Putamen (tissue), 1 donor: Measurements from ENCODE around the gene CD5L.

Experiments
- DNase-seq: peaks from one replicate; pipeline ENCODE4 v3.0.0-alpha.2; 2016; ENCODE audit warnings: low spot score

Gene CD5L

GRCh38 chr1:157813269-157813668 lies 28.3 kb downstream of the CD5L start:
- no peak for DNase-seq

DNA sequence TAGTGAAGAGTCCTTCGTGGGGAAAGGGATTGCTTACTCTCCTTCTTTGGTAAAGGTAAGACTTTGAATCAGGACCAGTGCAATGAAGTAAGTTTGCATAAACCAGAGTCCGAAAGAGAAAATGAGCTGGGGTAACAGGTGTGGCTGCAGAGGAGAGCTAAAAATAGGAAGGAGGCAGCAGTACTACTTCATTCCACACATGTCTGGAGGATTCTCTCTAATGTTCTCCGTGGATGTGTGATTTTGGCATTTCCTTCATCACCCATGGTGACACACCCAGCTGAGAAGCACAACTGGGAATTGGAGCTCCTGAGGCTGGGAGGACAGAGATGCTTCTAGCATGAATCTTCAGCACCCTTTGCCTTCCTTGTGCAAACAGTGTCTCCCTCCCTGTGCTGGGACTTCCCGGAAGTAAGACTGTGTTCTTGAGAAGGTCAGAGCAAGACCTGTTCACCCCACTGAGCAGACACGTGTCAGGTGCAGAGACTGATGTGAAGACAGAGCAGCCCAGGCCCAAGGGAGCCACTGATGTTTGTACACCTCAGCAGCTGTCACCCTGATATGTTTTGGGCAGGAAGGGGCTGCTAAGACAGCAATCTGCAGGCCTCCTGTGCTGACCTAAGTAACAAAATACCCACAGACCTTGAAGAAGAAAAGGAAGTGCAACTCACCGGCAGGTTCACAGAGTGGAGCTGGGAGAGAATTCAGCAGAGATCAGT lies 35.0 kb downstream of the CD5L start:
- DNase-seq = no peak

DNA sequence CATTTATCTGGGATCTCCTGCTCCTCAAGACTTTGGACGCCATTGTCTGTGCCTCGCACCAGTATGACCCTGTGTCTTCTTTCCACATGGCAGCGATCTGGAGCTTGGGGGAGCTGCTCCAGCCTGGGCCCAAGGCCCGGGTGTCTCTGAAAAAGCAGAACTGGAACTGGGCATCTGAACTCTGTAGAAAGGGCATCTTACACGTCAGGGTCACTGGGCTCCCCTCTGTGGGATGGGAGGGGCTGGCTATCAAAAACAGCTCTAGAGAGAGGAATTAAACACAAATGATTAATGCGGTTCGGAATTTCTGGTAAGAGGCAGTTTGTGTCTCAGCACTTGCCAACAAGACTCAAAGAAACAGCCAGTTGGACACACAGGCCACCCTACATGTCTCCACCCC lies 37.8 kb downstream of the CD5L start:
- no peak for DNase-seq

GRCh38 chr1:157799996-157800395 lies 41.6 kb downstream of the CD5L start:
- DNase-seq = no peak

DNA sequence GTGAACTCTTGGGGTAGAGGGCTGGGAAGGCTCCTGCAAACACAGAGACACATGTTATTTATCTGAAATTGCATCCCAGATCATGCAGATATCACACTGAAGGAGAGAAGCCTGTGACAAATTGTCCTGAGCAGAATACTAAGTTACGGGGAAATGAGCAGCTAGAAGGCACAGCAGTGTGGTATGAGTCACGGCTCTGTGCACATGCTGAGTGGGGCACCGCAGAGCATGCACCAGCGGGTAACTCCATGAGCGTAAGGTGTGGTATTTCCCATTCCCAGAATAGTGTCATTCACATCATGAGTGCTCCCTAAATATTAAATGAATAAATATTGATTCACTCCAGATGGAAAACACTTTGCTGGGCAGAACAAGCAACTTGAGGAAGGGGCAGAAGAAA lies 43.4 kb downstream of the CD5L start:
- no peak for DNase-seq

- no peak for DNase-seq
These were observed 56.4 kb downstream of the CD5L start for GRCh38 chr1:157785248-157785647.

- DNase-seq = no peak
These were observed 56.8 kb downstream of the CD5L start for GRCh38 chr1:157784801-157785200.

DNA sequence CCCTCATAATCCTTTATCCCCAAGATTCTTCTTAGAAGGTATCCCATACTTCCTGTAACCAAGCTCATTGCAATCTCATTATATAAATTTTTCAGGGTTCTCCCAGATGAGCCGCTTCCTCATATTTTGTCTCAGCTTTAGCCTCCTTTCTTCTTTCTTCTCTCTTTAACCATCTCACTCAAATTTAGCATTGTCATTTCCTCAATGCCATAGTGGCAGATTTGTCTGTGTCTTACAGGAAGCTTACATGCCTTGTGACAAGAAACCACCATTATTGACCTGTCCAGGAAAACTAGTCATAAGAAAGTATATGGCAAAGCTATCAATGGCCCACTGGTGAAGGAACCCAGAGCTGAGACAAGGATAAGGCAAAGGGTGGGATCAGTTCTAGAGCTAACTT lies 58.7 kb downstream of the CD5L start:
- no peak for DNase-seq

- no peak for DNase-seq
These were observed 60.6 kb downstream of the CD5L start for GRCh38 chr1:157781048-157781447.
